SU-DHL-6 (cell line): ENCODE results near the gene CCDC17.

ENCODE experiments used
- CTCF ChIP-seq: fragments of 200-600 bp; sonication (generic); IDR thresholded peaks from one replicate; pipeline ENCODE4 v1.5.1; 2017; ENCODE audit warnings: antibody characterized with exemption, mild to moderate bottlenecking, low read length, moderate library complexity; ENCODE audit not compliant: insufficient read depth, poor library complexity, severe bottlenecking
- EZH2phosphoT487 ChIP-seq: fragments of 200-600 bp; sonication (generic), shearing (Covaris generic); conservative IDR thresholded peaks from 2 replicates; pipeline ENCODE4 v1.6.1; 2018; ENCODE audit warnings: mild to moderate bottlenecking, antibody characterized with exemption, low read length, moderate library complexity, mixed read lengths

- no peak for TF ChIP-seq CTCF
- no peak for TF ChIP-seq EZH2phosphoT487
Observed at GRCh38 chr1:45669379-45669778, 45.5 kb upstream of the CCDC17 start.
